H1 (cell line): ENCODE data around the gene STK16. TPM values are rescaled to one million over a fixed set of nuclear protein-coding genes. Genes with fewer than 3 reads are reported as not detected.

Experiments
- CTCF ChIA-PET: fragments of 300-600 bp; sonication (Branson Sonifier 250); formaldehyde crosslinking; loops from one replicate; lab custom pipeline; 2021; ENCODE audit not compliant: partially characterized antibody; lab: Charles Lee
- POLR2A ChIA-PET: fragments of 300-600 bp; sonication (Branson Sonifier 250); formaldehyde crosslinking; loops from one replicate; lab custom pipeline; 2021; ENCODE audit warnings: inconsistent platforms; ENCODE audit not compliant: partially characterized antibody; lab: Charles Lee
- DNase-seq, 2 experiments: peaks; one replicate each; pipeline versions ENCODE4 v3.0.0 to v3.0.0-alpha.2; 2010 to 2022; ENCODE audit warnings: low spot score in 2 of 2, low read depth in 1 of 2, mixed read lengths in 1 of 2
- FAIRE-seq: peaks from 2 replicates; lab custom pipeline; 2011; peaks lifted over from hg19 to GRCh38; lab: Jason Lieb, UNC
- H2AFZ ChIP-seq: 2 replicates; pipeline ENCODE4 v1.8.1; 2012; ENCODE audit warnings: low read length, inconsistent platforms
- H2AK5ac ChIP-seq: 2 replicates; pipeline ENCODE4 v1.6.1; 2013; ENCODE audit warnings: low read depth, low read length
- H2BK120ac ChIP-seq: replicated peaks from 2 replicates; pipeline ENCODE3; 2013; ENCODE audit warnings: low read depth, low read length, inconsistent platforms
- H2BK12ac ChIP-seq: 2 replicates; pipeline ENCODE4 v1.6.1; 2013; ENCODE audit warnings: low read depth, low read length
- H2BK15ac ChIP-seq: 2 replicates; pipeline ENCODE4 v1.6.1; 2013; ENCODE audit warnings: low read length
- H2BK20ac ChIP-seq: 2 replicates; pipeline ENCODE4 v1.6.1; 2013; ENCODE audit warnings: low read length
- H2BK5ac ChIP-seq: 2 replicates; pipeline ENCODE4 v1.6.1; 2013; ENCODE audit warnings: low read depth, low read length
- H3K14ac ChIP-seq: 2 replicates; pipeline ENCODE4 v1.6.1; 2013; ENCODE audit warnings: inconsistent platforms; ENCODE audit not compliant: insufficient read length
- H3K18ac ChIP-seq: 2 replicates; pipeline ENCODE4 v1.6.1; 2013; ENCODE audit warnings: low read length; ENCODE audit errors: extremely low read depth
- H3K23ac ChIP-seq: 2 replicates; pipeline ENCODE4 v1.6.1; 2013; ENCODE audit warnings: inconsistent platforms; ENCODE audit not compliant: insufficient read length
- H3K23me2 ChIP-seq: 2 replicates; pipeline ENCODE4 v1.6.1; 2013; ENCODE audit warnings: low read depth, low read length
- H3K27ac ChIP-seq: 2 replicates; pipeline ENCODE4 v1.6.1; 2011; ENCODE audit warnings: low read depth, low read length, inconsistent platforms
- H3K27me3 ChIP-seq, 4 experiments: replicated peaks in 1 of 4; 1 replicate in 1 of 4; 2 replicates in 3 of 4; pipeline versions ENCODE4 v1.6.1 to v1.8.1; 2011 to 2013; ENCODE audit warnings: low read length in 3 of 4, mild to moderate bottlenecking in 3 of 4, inconsistent platforms in 2 of 4, mixed read lengths in 2 of 4, moderate library complexity in 1 of 4; ENCODE audit not compliant: control insufficient read depth in 3 of 4, insufficient read depth in 3 of 4; ENCODE audit errors: extremely low read depth in 1 of 4
- H3K36me3 ChIP-seq, 4 experiments: 2 replicates each; pipeline versions ENCODE4 v1.6.1 to v1.8.1; 2011 to 2013; ENCODE audit warnings: mild to moderate bottlenecking in 4 of 4, low read length in 3 of 4, moderate library complexity in 2 of 4, control low read depth in 1 of 4, inconsistent platforms in 1 of 4; ENCODE audit not compliant: insufficient read depth in 4 of 4, control insufficient read depth in 2 of 4
- H3K4ac ChIP-seq: replicated peaks from 2 replicates; pipeline ENCODE3; 2013; ENCODE audit warnings: low read length, low read depth, mixed read lengths, inconsistent platforms; ENCODE audit not compliant: insufficient read length
- H3K4me1 ChIP-seq, 4 experiments: replicated peaks in 1 of 4; 1 replicate in 1 of 4; 2 replicates in 3 of 4; pipeline versions ENCODE4 v1.6.1 to v1.8.1; 2011 to 2013; ENCODE audit warnings: low read length in 3 of 4, inconsistent platforms in 2 of 4, mixed read lengths in 1 of 4; ENCODE audit not compliant: insufficient read depth in 4 of 4, control insufficient read depth in 3 of 4
- H3K4me2 ChIP-seq, 2 experiments: 2 replicates each; pipeline versions ENCODE4 v1.6.1 to v1.8.1; 2011 to 2013; ENCODE audit warnings: low read depth in 2 of 2, low read length in 2 of 2, control low read depth in 1 of 2, inconsistent platforms in 1 of 2, mild to moderate bottlenecking in 1 of 2; ENCODE audit not compliant: insufficient read depth in 1 of 2
- H3K4me3 ChIP-seq, 4 experiments: fragments of 200-600, 300-600 bp in 1 of 4; sonication (generic), shearing (Covaris generic), sonication (Bioruptor Twin) in 1 of 4; 2 replicates each; pipeline versions ENCODE4 v1.5.1 to v1.8.1; 2011 to 2016; ENCODE audit warnings: low read length in 4 of 4, low read depth in 3 of 4, control low read depth in 2 of 4, inconsistent platforms in 2 of 4, mild to moderate bottlenecking in 2 of 4, mixed read lengths in 1 of 4, moderate library complexity in 1 of 4; ENCODE audit not compliant: insufficient read depth in 2 of 4; ENCODE audit errors: extremely low read depth in 1 of 4
- H3K56ac ChIP-seq: replicated peaks from 2 replicates; pipeline ENCODE3; 2013; ENCODE audit warnings: low read depth, mild to moderate bottlenecking, mixed read lengths, low read length, inconsistent platforms; ENCODE audit not compliant: insufficient read length
- H3K79me1 ChIP-seq: 2 replicates; pipeline ENCODE4 v1.6.1; 2013; ENCODE audit warnings: low read depth, low read length, control low read depth
- H3K79me2 ChIP-seq, 2 experiments: 2 replicates each; pipeline versions ENCODE4 v1.6.1 to v1.8.1; 2012 to 2013; ENCODE audit warnings: low read length in 2 of 2, mild to moderate bottlenecking in 2 of 2, inconsistent platforms in 1 of 2; ENCODE audit not compliant: insufficient read depth in 2 of 2, control insufficient read depth in 1 of 2
- H3K9ac ChIP-seq, 4 experiments: replicated peaks in 1 of 4; 1 replicate in 1 of 4; 2 replicates in 3 of 4; pipeline versions ENCODE4 v1.6.1 to v1.8.1; 2011 to 2013; ENCODE audit warnings: low read depth in 3 of 4, low read length in 3 of 4, control low read depth in 2 of 4, mild to moderate bottlenecking in 2 of 4, moderate library complexity in 2 of 4, inconsistent platforms in 1 of 4; ENCODE audit errors: extremely low read depth in 1 of 4
- H3K9me3 ChIP-seq, 2 experiments: 2 replicates each; pipeline versions ENCODE4 v1.6.1 to v1.8.1; 2012 to 2013; ENCODE audit warnings: mild to moderate bottlenecking in 2 of 2, moderate library complexity in 2 of 2, control low read depth in 1 of 2, inconsistent platforms in 1 of 2, low read depth in 1 of 2, low read length in 1 of 2, mixed read lengths in 1 of 2; ENCODE audit not compliant: insufficient read depth in 2 of 2
- H4K20me1 ChIP-seq, 2 experiments: replicated peaks in 1 of 2; 2 replicates each; pipeline versions ENCODE3 to v1.8.1; 2011 to 2013; ENCODE audit warnings: inconsistent platforms in 2 of 2, low read length in 2 of 2, mild to moderate bottlenecking in 1 of 2; ENCODE audit not compliant: insufficient read depth in 2 of 2, control insufficient read depth in 1 of 2
- H4K5ac ChIP-seq: 2 replicates; pipeline ENCODE4 v1.6.1; 2013; ENCODE audit warnings: low read length, low read depth, mixed read lengths, inconsistent platforms; ENCODE audit not compliant: insufficient read length
- H4K8ac ChIP-seq: 2 replicates; pipeline ENCODE4 v1.8.0; 2013; ENCODE audit warnings: mild to moderate bottlenecking, moderate library complexity, low read length, inconsistent platforms; ENCODE audit not compliant: insufficient read depth; ENCODE audit errors: extremely low read depth
- H4K91ac ChIP-seq: replicated peaks from 2 replicates; pipeline ENCODE3; 2013; ENCODE audit warnings: low read length, mixed read lengths, inconsistent platforms; ENCODE audit not compliant: insufficient read length
- CBX8 ChIP-seq: fragments of 300-800, 300-1000 bp; sonication (generic); IDR thresholded peaks from 2 replicates; pipeline ENCODE4 v1.7.1; 2016; ENCODE audit warnings: low read depth, low read length, borderline replicate concordance
- NANOG ChIP-seq: IDR thresholded peaks from 2 replicates; pipeline ENCODE4 v1.6.1; 2011; ENCODE audit warnings: low read length, low read depth, mild to moderate bottlenecking, inconsistent platforms; ENCODE audit not compliant: insufficient read depth, poor library complexity, severe bottlenecking
- NRF1 ChIP-seq: IDR thresholded peaks from 2 replicates; pipeline ENCODE4 v1.6.1; 2011; ENCODE audit warnings: mild to moderate bottlenecking, low read depth, low read length, improper control_type of control experiment
- POLR2A ChIP-seq, 2 experiments: IDR thresholded peaks; 1 replicate in 1 of 2; 2 replicates in 1 of 2; pipeline ENCODE4 v1.6.1; 2011; ENCODE audit warnings: low read depth in 2 of 2, low read length in 2 of 2, mild to moderate bottlenecking in 2 of 2; ENCODE audit errors: control extremely low read depth in 1 of 2
- SIRT6 ChIP-seq: IDR thresholded peaks from one replicate; pipeline ENCODE4 v1.7.1; 2012; ENCODE audit warnings: low read length, inconsistent platforms
- SP4 ChIP-seq: IDR thresholded peaks from 2 replicates; pipeline ENCODE4 v1.6.1; 2012; ENCODE audit warnings: low read length, inconsistent platforms
- WGBS, 2 experiments: shearing (Covaris generic) in 1 of 2; methylation state at CpG; one replicate each; pipeline versions ENCODE4 v1.1.6 to v1.1.7; 2013 to 2015; ENCODE audit warnings: low lambda C conversion rate in 2 of 2, mixed read lengths in 2 of 2, inconsistent platforms in 1 of 2, low coverage in 1 of 2, missing lambda C conversion rate in 1 of 2; ENCODE audit not compliant: insufficient replicate concordance in 2 of 2, insufficient coverage in 1 of 2, insufficient read length in 1 of 2; ENCODE audit errors: extremely low coverage in 1 of 2, missing lambda C conversion rate in 1 of 2; 5-methylcytosine and 5-hydroxymethylcytosine counted together
- polyA plus RNA-seq, 7 experiments: library from polyadenylated mRNA; depleted of rRNA in 3 of 7; stranded (reverse) in 5 of 7; unstranded in 2 of 7; fragments of >200 nt in 5 of 7; fragments of 200-250 nt in 2 of 7; gene quantifications; 1 replicate in 5 of 7; 2 replicates in 1 of 7; 4 replicates in 1 of 7; pipeline versions ENCODE4 v1.2.1 to v1.2.3, GENCODE V29; 2011 to 2013; ENCODE audit warnings: missing spikeins in 2 of 7, mixed read lengths in 2 of 7
- total RNA-seq: library from RNA; stranded (reverse); fragmentation: NEBNext Ultra II Directional; extraction: Animal tissue kit (Norgen Biotek cat#: 25700); gene quantifications from 2 replicates; pipeline ENCODE4 v1.2.1, GENCODE V29; 2021

STK16 gene
- total and polyA plus RNA-seq, 2 of the 8 experiments (the other 6 are each of a cell fraction or from before 2014, with no cell fraction given) = 21.3 to 51.4 TPM

DNA sequence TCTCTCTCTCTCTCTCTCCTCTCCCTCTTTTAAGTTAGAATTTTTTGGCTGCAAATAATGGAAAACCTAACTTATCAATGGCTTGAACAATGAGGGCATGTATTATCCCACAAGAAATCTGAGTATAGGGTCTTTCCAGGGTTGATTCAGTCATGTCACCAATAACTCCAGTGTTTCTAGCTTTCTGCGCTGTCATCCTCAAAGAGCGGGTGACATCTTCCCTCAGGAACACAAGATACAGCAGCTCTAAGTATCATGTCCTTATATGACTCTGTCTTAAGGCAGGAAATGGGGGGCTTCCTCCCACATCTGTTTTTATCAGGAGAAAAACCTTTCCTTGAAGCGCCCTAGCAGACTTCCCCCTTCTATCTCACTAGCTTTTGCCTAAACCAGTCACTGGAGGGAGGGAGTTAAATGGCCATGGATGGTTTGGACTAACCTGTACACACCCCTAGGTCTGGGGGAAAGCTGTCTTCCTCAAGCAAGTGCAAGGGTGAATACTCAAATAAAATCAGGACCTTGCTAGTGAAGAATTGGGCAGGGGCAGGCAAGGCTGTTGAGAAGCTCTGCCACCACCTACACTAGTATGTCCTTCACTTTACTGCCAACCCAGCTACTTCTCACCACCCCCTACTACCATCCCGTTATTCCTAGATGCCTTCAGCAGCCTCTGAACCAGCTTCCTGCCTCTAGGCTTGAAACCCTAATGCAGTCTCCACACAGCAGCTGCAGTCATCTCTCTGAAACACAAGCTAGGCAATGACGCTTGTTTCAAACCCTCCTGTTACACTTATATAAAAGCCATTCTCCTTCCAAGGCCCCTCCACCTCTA, 16.0 kb downstream of the STK16 start:
- Histone ChIP-seq H3K27ac (no peak overlapping the region), H2AFZ (no peak overlapping the region), H2BK12ac (no peak overlapping the region), H3K9ac (no peak overlapping the region), H4K20me1 (no peaks in the 10 kb centered on the region), H3K9me3 (no peaks in the 10 kb centered on the region), H3K79me2 (no peaks in the 10 kb centered on the region), H2AK5ac (no peak overlapping the region), H3K4me2 (no peak overlapping the region), H3K36me3 (no peaks in the 10 kb centered on the region), H3K14ac (no peak overlapping the region), H2BK15ac (no peak overlapping the region), H4K91ac (no peak overlapping the region), H4K8ac (no peak overlapping the region), H3K18ac (no peak overlapping the region), H3K23ac (no peak overlapping the region), H3K23me2 (no peaks in the 10 kb centered on the region), H3K4me1 (no peaks in the 10 kb centered on the region), H3K56ac (no peak overlapping the region), H3K79me1 (no peaks in the 10 kb centered on the region), H2BK20ac (no peak overlapping the region), H2BK5ac (no peak overlapping the region), H2BK120ac (no peak overlapping the region), H4K5ac (no peak overlapping the region), H3K4ac (no peak overlapping the region), H3K4me3 (no peak overlapping the region), H3K27me3 (peaks cover 0 to 7% (median 3%) of the 10 kb centered on the region in 4 experiments; a peak in 6 of 7 replicates)
- ChIA-PET CTCF (interaction anchor here (0.8 to 6.5 kb wide), 10 partner anchors 9 to 128 kb away, joined by 3 to 37 read pairs (median 5); partner anchors contain the start of gene TUBA4B), POLR2A (interaction anchor here (1.0 to 2.7 kb wide), 6 partner anchors 9 to 53 kb away, joined by 3 to 15 read pairs (median 4); partner anchors contain the start of genes GLB1L, STK16 and TUBA4B)
- DNase-seq = no peak
- FAIRE-seq = no peak
- no peak for TF ChIP-seq SIRT6
- no peak for TF ChIP-seq NANOG
- TF ChIP-seq NRF1 = no peak
- no peak for TF ChIP-seq SP4
- TF ChIP-seq POLR2A (IDR thresholded peaks at IDR 0.05; ENCODE audit: control extremely low read depth in 1 of 2, low read depth in 2 of 2, low read length in 2 of 2) = no peak
- TF ChIP-seq CBX8 = no peak
- WGBS, 2 experiments = 85% methylated on average over 5 of the region's 5 CpGs; no CpG with 5 or more reads in 1 of the 2 experiments
